Measurements from ENCODE around the gene ILF3. TPM values are rescaled to one million over a fixed set of nuclear protein-coding genes. Genes with fewer than 3 reads are reported as not detected.

The ILF3 gene
- total RNA-seq, 4 donors from 2014 or later = 122 to 232 (median 159) TPM

DNA sequence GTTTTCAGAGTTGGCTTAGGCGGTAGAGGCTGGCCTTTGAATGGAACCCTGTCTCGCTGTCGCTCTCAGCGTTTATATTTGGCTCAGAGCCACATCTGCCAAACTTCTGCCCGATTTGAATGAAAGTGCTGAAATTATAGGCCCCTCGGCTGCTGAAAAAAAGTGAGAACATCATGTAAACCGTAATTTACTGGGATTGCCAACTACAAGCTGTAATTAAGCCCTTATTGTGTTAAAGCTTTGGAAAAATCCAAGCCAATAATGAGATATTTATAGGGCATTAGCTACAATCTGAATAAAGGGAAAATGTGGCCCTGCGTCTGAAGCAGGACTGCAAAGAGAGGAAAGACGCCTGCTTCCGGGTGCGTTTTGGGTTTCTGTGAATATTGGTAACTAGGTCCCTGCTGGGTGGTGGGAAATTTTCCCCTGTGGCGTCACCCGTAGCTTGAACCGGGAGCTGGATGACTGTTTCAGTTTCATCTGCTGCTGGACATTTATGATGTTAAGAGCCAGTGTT, 73.6 kb downstream of the ILF3 start:
- Histone ChIP-seq H3K27me3 (no peaks in the 10 kb centered on the region), H3K27ac (no peak overlapping the region), H3K36me3 (no peaks in the 10 kb centered on the region), H3K4me3 (replicated peaks in 1 of 3) (no peak overlapping the region), H3K4me1 (peaks cover 0 to 32% of the 10 kb centered on the region in 2 donors), H3K9me3 (no peaks in the 10 kb centered on the region)
- TF ChIP-seq, protein P1, sequence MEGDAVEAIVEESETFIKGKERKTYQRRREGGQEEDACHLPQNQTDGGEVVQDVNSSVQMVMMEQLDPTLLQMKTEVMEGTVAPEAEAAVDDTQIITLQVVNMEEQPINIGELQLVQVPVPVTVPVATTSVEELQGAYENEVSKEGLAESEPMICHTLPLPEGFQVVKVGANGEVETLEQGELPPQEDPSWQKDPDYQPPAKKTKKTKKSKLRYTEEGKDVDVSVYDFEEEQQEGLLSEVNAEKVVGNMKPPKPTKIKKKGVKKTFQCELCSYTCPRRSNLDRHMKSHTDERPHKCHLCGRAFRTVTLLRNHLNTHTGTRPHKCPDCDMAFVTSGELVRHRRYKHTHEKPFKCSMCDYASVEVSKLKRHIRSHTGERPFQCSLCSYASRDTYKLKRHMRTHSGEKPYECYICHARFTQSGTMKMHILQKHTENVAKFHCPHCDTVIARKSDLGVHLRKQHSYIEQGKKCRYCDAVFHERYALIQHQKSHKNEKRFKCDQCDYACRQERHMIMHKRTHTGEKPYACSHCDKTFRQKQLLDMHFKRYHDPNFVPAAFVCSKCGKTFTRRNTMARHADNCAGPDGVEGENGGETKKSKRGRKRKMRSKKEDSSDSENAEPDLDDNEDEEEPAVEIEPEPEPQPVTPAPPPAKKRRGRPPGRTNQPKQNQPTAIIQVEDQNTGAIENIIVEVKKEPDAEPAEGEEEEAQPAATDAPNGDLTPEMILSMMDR (IDR thresholded peaks at IDR 0.05) = no peak
- TF ChIP-seq POLR2A (IDR thresholded peaks at IDR 0.05) = no peak
- WGBS, 2 donors = 75 to 78% methylated on average over 14 of the region's 14 CpGs
- intact Hi-C loops (cut with DNase I) = no loop called here
- no peak for DNase-seq

DNA sequence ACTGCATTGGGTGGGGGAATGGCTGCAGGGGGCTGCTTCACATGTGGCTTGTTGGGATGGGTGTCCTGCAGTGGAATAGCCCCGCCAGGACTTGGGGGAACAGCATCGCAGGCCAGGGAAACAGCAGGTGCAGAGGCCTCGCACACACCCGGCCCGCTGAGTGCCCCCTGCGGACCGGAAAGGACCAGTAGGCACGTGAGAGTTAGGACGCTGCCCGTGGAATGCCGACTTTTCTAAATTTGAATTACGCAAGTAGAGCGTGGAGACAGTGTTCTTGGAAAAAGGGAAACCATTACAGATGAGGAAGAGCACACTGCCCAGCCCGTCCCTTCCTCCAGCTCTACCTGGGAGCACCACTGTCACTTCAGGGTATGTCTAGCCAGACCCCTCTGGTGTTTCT, 75.3 kb downstream of the ILF3 start:
- TF ChIP-seq, protein P1 (IDR thresholded peaks at IDR 0.05) = no peak
- TF ChIP-seq POLR2A (IDR thresholded peaks at IDR 0.05) = no peak
- no peaks in the 10 kb centered on the region for H3K27me3 ChIP-seq
- no peak overlapping the region for H3K4me3 ChIP-seq (replicated peaks in 1 of 3)
- H3K4me1 ChIP-seq = peaks cover 0 to 29% of the 10 kb centered on the region in 2 donors
- intact Hi-C loops (cut with DNase I) = no loop called here
- H3K27ac ChIP-seq = no peak overlapping the region
- H3K36me3 ChIP-seq = no peaks in the 10 kb centered on the region
- H3K9me3 ChIP-seq = no peaks in the 10 kb centered on the region
- WGBS, 2 donors = 92 to 96% methylated on average over 14 of the region's 14 CpGs
- DNase-seq = no peak

DNA sequence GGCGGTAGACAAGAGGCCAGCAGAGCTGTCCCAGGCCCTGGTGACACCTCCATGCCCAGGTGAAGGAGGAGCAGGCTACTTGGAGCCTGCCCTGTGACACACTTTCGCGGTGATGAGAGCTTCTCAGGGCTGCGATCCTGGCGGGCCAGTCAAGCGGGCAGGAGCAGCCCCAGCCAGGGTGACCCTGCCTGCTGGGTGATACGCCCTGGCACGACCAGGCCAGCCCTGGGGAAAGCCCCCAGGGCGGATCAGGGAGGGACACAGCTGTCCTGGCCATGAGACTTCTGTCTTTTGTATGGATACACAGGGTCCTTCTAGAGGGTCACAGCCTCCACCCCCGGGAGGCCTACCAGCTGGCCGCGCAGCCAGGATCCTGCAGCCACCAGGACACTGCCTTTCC, 76.8 kb downstream of the ILF3 start:
- H3K4me3 ChIP-seq (replicated peaks in 1 of 3) = no peak overlapping the region
- peaks cover 2 to 30% of the 10 kb centered on the region in 2 donors for H3K4me1 ChIP-seq
- intact Hi-C loops (cut with DNase I) = no loop called here
- TF ChIP-seq POLR2A (IDR thresholded peaks at IDR 0.05) = no peak
- TF ChIP-seq, protein P1 (IDR thresholded peaks at IDR 0.05) = no peak
- WGBS, 2 donors = 86 to 90% methylated on average over 3 to 9 of the region's 12 CpGs
- H3K9me3 ChIP-seq = no peaks in the 10 kb centered on the region
- DNase-seq = no peak
- peak overlapping the region in 1 of 3 donors; percentile 18 for H3K27ac ChIP-seq
- H3K36me3 ChIP-seq = no peaks in the 10 kb centered on the region
- H3K27me3 ChIP-seq = no peaks in the 10 kb centered on the region

DNA sequence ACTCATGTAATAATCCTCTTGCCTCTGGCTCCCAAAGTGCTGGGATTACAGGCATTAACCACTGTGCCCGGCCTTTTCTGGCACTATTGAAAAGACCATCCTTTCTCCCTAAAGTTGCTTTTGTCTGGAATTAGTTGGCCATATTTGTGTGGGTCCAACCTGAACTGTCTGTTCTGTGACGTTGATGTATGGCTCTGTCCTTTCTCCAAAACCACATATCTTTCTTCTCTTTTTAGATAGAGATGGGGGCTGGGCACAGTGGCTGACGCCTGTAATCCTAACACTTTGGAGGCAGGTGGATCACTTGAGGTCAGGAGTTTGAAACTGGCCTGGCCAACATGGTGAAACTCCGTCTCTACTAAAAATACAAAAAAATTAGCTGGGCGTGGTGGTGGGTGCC, 81.6 kb downstream of the ILF3 start:
- Histone ChIP-seq H3K27me3 (no peaks in the 10 kb centered on the region), H3K36me3 (no peaks in the 10 kb centered on the region), H3K27ac (no peak overlapping the region), H3K4me1 (peaks cover 26 to 32% of the 10 kb centered on the region in 2 donors), H3K4me3 (replicated peaks in 1 of 3) (no peak overlapping the region), H3K9me3 (no peaks in the 10 kb centered on the region)
- 87 to 92% methylated on average over 5 of the region's 5 CpGs for WGBS, 2 donors
- intact Hi-C loops (cut with DNase I) = no loop called here
- no peak for TF ChIP-seq POLR2A (IDR thresholded peaks at IDR 0.05)
- TF ChIP-seq, protein P1 (IDR thresholded peaks at IDR 0.05) = no peak
- no peak for DNase-seq

DNA sequence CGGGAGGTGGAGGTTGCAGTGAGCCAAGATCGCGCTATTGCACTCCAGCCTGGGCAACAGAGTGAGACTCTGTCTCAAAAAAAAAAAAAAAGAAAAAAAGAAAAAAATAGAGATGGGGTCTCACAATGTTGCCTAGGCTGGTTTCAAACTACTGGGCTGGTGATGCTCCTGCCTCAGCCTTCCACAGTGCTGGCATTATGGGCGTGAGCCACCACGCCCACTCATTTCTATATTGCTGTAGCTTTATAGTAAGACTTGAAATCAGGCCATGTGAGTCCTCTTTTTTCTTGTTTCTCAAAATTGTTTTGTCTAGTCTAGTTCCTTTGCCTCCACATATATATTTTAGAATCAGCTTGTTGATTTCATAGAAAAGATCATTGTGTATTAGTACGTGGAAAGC, 82.0 kb downstream of the ILF3 start:
- Histone ChIP-seq H3K4me3 (replicated peaks in 1 of 3) (no peak overlapping the region), H3K9me3 (no peaks in the 10 kb centered on the region), H3K4me1 (peaks cover 26 to 29% of the 10 kb centered on the region in 2 donors), H3K27me3 (no peaks in the 10 kb centered on the region), H3K27ac (peak overlapping the region in 2 of 3 donors; percentile 71 to 82), H3K36me3 (no peaks in the 10 kb centered on the region)
- WGBS, 2 donors = 87 to 91% methylated on average over 6 of the region's 6 CpGs
- intact Hi-C loops (cut with DNase I) = no loop called here
- no peak for TF ChIP-seq POLR2A (IDR thresholded peaks at IDR 0.05)
- TF ChIP-seq, protein P1 (IDR thresholded peaks at IDR 0.05) = no peak
- DNase-seq = no peak

Data from thyroid gland (tissue), 4 donors.